Measurements from ENCODE around the gene FCRL6.

- TF ChIP-seq CTCF (IDR thresholded peaks at IDR 0.05; ENCODE audit: low read length) (no peak), EZH2 (IDR thresholded peaks at IDR 0.05; ENCODE audit: borderline replicate concordance, low read length) (no peak)
These were observed 41.3 kb downstream of the FCRL6 start for GRCh38 chr1:159843459-159843858.

Data from OCI-LY1 (cell line).